ENCODE data around the gene WNT11.

Gene WNT11

DNA sequence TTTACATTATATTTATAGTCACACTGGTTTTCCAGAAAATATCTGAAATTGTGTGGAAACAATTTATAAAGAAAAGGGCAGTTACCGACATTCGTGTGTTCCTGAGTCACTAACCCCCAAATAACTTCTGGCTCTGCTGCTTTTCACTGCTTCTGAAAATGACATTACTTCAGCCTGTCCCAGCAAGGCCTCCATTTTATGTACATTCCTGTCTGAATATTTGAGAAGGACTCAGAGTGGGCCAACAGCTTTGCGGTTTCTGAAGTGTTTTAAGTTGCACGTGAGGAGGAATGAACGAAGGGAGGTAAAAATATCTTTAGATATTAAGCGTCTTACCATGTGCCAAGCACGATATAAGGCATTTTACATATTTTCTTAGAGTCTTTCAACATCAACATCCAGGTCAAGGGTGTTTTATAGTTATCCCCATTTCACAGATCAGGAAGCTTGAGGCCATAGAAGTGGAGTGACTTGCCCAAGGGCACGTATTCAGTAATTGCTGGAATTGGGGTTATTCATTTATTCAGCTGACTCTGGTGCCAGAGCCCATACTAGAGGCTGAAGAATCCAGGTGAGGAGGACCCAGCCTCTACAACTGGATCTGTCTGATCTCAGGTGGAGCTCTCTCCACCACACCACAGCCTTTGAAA lies 30.8 kb upstream of the WNT11 start:
- DNase-seq: no peak

DNA sequence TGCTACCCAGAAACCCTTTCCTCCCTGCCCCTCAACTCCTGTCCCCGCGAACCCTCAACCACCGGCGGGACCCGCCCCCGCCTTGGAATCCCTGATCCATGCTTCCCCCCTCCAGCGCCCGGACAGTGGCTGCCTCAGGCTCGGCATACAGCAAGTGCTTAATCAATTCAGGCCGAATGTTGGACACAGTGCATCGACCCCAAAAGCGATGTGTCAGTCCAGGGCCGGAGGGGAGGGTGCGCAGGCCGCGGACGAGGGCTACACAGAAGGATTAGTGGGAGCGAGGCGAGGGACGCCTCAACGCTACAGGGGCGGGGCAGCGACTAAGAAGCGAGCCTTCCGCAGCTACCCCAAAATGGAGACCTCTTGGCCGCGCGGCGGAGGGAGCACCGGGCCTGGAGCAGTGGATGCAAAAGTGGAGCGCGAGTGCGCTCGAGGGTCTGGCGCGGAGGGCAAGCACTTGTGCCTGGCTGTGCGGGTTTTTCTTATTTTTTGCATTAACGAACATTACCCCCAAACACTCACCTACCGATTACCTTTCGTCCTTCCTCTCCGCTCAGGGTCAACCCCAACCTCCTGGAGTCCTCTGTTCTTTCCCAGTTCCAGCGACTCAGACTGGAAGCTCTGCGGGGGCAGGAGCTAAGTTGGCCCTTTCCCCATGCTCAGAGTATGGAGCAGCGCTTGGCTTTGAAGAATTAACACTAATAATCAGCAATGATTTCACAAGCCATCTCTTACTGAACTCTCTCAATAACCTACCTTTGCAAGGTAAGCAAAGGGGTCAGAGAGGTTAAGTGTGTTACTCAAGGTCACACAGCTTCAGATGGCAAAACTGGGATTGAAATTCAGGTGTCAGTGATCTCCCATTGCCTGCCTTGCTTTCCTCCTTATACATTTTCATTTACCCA lies 30.0 kb upstream of the WNT11 start:
- peak; percentile 39 for DNase-seq

DNA sequence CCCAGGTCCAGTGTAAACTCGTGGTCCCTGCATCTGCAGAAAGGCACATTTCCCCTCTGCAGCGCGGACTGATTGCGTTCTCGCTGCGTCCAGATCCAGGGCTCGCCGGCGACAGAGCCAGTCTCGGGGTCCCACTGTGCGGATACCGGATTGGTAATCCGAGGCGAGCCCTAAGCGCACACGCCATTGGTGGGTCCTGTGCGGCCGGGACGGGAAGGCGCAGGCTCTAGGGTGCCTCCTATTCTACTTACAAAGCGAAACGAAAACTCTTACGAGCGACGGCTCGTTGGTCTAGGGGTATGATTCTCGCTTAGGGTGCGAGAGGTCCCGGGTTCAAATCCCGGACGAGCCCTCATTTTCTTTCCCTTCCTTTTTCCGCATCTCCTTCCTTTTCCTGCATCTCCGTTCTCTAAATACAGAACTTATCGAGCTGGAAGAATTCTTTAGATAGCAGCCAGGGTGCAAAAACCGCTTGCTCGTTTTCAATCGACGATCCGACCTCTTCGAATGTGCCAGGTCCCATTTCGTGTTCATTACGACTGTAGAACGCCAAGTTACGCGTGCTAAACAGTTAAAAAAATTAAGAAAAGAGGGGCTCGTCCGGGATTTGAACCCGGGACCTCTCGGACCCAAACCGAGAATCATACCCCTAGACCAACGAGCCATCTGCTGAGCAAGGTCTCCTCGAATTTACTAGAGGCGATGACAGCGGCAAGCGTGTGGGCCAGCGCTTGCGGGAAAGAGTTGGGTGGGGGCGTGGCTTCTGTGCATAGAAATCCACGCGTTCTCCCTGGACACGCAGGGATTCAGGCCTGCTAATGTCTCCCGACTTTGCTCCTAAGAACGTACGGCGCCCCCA lies 29.2 kb upstream of the WNT11 start:
- DNase-seq: peak; percentile 92

DNA sequence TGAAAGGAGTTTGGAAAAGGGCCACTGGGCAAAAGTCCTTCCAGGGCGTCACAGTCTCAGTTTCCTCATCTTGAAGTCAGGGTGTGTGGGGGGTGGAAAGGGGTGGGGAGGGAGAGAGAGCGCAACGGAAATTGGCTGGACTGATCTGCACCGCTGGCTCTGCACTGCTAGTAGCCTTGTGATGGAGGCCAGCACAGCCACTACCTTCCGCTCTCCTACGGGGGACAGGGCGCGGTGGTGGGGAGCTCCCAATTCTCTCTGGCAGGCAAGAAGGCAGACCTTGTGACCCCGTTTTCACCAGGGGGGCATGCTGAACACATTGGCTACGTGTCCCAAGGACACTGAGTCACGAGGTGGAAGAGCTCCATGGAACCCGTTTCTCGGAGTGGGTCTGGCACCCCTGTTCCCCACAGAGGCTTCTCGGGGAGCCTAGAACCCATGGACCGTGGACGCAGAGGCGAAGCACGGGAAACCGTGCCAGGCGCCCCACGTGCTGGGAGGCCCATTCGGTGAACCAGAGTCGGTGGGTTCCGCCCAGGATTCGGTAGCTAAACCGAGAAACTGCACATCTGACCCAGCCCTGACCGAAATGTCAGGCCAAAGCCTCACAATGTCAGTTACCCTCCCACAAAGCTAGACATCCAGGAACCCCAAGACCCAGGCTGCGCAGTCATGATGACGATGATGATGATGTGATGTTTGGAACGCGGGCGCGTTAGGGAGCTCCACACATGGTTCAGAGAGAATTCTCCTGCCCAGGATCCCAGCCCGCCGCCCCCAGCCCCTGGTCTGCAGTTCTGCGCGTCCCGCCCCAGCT lies 28.3 kb upstream of the WNT11 start:
- DNase-seq: peak; percentile 37

DNA sequence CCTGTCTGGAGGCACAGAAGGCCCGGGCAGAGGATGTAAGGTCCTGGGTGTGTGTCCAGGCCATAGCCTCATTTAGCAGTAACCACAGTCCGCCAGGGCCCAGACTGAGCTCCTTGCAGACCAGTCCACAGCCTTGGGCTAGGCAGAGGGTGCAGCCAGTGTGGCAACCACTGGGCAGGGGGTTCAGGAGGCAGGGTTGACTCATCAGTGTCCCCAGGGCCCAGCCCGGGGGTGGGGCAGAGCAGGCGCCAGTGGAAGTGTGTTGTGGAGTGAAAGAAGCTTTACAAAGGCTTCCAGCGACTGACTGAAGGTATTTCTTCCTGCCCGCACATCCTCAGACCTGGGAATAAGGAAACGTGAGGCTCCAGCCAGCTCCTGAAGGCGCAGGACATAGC lies 27.7 kb upstream of the WNT11 start:
- DNase-seq: peak; percentile 59

DNA sequence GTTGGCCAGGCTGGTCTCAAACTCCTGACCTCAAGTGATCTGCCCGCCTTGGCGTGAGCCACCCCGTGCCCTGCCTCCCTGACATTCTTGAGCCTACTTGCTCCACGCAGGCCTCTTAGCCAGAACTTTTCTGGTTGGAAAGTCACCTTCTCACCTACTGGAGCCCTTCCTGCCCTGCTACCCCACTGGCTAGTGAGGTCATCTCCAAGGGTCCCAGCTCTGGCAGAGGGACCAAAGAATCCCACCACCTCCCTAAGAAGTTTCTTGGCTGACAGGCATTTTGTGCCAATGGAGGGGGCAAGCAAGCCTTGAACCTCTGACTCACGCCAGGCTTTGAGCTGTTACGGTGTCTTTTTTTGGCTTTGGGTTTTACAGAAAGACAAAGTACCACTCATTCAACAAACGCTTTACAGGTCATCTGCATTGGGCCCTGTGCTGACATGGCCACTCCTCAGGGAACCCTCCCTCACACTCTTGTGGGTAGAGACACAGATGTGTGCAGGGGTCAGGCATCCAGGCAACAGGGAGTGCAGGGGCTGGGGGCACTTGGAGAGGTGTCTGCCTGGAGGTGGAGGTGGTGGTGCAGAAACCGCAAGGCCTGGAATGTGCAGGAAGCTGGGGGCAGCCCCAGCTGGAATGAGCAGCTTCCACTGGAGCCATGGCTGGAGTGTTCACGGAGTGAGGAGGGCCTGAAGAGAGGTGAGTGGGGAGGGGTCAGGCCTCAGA lies 27.1 kb upstream of the WNT11 start:
- DNase-seq: no peak

DNA sequence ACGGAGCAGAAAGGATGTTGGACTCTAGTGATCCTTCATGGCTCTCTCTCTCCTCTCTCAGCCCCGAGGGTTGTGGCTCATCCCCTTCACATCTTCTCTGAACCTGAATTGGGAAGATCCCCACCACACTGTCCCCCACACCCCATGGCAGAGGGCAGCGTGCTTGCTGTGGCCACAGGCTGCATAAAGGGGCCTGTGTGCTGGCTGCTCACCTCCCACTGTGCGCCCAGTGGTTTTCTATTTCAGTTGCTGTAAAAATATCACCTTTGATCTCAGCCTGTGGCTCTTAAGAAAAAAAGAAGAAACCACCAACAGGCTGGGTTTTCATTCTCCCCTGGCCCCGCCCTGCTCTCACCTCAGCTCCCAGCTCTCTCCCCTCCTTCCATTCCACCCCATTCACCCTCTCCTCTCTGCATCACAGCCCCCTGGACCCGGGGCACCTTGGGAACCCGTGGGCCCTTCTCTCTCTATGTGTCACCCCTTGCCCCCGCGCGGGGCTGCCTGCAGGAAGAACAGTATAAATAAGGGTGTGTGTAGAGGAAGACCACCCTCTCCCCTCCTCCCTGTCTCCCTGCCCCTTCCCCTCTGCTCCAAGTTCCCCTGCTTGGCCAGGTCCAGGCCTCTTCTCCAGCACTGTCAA lies 25.8 kb upstream of the WNT11 start:
- DNase-seq: peak; percentile 36

DNA sequence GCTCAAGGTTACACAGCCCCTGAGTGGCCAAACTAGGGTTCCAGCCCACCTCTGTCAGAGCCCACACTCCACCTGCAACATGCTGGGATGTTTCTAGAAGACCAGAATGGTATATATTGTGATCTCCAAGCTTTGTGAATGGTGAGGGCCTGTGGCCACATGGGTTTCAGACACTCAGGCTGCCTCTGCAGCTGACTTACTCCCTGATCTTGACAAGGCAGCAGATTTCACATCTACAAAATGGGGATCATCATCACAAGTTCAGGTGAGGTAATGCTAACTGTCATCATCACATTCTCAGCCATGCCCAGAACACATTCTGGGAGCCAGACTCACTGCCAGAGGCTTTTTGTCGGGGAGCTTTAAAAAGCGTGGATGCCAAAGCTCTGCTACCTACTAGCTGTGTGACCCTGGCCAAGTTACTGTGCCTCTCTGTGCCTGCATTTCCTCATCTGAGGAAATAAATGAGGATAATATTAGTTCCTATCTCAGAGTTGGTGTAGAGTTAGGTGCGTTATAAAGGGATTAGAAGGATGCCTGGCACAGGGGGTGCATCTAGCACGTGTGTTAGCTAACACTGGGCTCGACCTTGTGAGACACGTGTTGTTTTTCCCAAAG lies 24.9 kb upstream of the WNT11 start:
- no peak for DNase-seq

DNA sequence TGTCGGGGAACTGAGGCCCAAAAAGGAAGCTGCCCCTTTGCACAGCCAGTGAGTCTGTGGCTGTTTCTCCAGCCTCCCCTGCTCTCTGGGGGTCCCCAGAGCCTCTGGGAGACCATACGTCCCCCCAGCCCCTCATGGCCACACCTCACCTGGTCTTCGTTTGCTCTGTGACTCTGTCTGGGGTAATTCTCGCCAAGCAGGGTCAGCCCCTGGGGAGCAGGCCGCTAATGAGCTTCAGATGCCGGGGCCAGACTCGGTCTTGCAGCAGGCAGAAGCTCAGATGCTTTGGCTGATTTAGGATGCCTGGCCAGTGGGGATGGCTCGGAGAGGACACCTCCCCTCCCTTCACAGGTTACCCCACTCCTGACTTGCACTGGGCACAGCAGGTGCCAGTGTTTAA lies 24.1 kb upstream of the WNT11 start:
- no peak for DNase-seq

DNA sequence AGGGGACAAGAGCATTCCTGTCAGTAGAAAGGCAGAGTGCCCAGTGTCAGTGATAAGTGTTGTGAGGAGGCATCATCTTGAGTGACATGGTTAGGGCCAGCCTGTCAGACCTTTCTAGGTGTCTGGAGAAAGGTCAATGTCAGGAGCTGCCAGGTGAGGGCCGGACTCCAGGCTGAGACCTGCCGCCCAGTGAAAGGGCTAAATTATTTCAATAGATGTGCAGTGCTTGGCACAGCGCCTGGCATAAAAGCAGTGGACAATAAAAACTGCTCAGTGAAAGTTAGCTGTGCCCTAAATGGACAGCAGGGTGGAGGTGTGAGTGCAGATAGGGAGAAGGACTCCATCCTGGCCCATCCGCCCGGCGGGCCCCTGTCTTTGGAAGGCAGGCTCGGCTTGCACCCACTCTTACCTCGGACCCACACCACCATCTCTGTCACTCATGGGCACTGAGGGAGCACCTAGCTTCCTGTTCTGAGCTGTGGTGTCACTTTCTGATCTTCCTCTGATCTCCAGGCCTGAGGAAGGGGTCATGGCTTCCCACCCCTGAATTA lies 23.5 kb upstream of the WNT11 start:
- no peak for DNase-seq

DNA sequence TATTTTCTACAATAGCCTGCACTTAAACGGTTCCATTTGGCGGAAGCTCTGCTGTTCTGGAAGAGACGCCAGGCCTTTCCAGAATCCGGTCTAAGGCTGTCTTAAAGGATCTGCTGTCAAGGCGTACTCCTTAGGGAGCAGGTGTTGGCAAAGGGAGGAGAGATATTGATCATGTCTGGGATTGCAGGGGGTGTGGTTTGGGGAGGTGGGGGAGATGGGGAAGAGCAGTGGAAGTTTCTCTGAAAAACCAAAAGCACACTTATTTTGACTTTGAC lies 22.5 kb upstream of the WNT11 start:
- no peak for DNase-seq

DNA sequence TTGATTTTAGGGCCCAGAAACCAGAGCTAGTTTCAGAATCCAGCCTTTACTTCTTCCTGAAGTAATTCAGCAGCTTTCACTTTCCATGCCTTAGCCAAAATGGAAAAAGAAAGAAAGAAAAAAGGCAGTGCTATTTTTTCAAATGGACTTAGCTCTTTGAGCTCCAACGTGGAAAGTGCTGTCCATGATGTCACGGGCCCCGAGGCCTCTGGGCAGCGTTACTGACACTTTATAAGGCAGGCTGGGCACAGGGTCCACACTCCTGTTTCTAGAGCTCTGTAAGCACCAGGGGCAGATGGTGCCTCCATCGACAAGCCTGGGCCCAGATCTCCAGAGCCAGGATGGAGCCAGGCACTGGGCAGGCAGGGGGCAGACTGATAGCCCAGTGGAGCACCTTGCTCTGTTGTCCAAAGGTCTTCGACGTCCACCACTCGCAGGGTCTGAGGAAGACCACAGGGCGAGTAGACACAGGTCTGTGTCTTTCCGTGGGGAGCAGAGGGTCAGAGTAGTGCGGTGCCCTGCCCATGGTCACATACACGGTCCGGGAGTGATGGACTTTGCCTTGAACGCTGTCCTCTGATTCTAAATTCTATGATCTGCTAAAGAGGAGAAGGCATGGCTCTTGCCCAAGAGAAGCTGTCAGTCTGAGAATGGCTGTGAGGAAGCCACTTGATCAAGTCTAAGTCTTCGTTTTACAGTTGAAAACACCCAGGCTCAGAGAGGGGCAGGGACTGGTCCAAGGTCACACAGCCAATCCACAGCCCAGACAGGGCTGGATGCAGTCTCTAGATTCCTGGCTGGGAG lies 22.0 kb upstream of the WNT11 start:
- no peak for DNase-seq

DNA sequence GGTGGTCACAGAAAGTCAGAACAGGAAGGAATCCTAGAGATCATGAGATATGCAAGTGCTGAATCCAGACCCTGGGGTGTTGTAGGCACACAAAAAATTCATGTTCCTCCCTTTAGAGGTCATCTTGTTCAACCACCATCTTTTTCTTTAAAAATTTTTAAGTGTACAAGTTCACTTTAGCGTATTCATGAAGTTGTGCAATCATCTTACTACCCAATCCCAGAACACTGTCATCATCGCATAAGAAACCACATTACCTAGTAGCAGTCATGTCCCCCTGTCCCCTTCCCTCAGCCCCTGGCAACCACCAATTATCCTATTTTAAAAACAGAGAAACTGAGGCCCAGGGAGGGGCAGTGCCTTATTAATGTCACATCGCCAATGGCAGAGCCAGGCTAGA lies 20.3 kb upstream of the WNT11 start:
- DNase-seq: no peak

DNA sequence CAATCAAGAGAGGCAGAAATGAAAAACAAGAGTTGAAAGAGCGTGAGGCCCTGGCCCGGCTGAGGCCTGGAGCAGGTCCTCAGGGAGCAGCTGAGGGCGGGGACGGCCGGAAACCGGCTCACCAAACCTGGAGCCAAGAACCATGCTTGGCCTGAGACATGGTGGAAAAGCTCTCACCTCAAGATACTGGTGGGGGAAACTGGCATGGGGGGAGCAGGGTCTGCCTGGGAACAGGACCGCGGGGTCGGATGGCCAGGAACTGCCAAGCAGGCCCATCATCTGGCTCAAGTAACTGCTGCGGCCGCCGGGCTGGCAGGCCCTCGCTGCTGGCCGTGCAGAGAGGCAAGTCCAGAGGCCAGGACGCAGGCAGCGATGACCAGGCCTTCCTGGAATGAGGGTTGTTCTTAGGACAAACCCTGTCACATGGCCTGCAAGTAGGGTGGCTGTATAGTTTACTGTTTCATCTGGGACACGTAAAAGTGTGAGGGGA lies 18.9 kb upstream of the WNT11 start:
- DNase-seq: no peak

DNA sequence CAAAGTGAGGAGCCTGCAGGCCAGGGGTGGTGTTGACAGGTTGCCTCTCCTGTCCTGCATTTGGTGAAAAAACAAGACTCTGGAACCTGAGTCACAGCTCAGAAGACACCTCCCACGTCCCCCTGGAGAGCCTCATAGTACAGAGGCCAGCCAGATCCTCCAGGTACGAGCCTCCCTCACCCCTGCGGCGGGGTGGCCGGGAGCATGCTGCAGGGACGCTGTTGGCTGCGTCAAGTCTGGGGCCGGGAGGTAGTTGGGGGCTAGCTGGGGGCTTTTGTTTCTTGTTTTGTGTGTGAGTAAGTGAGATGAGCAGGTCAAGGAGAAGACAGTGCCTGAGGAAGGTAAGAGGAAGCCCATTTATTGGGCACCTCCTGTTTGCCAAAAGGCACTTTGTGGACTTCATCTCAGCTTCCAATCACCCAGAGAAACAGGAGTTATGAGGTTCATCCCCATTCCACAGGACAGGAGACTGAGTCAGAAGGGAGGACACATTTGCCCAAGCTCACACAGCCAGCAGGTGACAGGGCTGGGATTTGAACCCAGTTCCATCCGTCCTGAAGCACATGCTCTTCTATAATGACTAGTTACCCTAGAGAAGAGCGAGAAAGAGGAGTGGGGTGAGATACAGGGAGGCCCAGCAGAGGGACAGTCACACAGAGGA lies 18.3 kb upstream of the WNT11 start:
- DNase-seq: no peak

DNA sequence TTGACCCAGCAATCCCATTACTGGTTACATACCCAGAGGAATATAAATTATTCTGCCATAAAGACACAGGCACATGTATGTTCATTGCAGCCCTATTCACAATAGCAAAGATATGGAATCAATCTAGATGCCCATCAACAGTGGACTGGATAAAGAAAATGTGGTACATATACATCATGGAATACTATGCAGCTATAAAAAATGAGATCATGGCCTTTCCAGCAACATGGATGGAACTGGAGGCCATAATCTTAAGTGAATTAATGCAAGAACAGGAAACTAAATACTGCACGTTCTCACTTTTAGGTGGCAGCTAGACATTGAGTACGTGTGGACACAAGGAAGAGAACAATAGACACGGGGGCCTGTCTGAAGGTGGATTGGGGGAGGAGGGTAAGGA lies 15.1 kb upstream of the WNT11 start:
- no peak for DNase-seq

DNA sequence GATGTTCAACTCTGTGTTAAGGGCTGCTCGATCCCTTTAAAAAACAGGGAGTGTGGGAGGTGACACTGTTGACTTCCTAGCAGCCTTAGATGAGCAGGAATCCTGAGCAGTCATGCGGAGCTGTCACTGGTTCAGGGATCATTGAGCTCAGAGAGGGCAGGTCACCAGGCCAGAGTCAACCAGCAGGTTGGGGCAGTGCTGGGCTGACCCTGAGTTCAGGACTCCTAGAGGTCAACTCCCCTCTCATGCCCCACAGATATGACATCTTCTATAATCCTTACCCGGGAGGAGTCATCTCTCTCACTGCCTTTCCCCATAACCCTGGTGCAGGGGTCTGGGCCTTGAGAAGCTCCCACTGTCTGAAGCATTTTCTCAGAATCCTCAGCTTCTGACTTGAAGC lies 12.9 kb upstream of the WNT11 start:
- no peak for DNase-seq

DNA sequence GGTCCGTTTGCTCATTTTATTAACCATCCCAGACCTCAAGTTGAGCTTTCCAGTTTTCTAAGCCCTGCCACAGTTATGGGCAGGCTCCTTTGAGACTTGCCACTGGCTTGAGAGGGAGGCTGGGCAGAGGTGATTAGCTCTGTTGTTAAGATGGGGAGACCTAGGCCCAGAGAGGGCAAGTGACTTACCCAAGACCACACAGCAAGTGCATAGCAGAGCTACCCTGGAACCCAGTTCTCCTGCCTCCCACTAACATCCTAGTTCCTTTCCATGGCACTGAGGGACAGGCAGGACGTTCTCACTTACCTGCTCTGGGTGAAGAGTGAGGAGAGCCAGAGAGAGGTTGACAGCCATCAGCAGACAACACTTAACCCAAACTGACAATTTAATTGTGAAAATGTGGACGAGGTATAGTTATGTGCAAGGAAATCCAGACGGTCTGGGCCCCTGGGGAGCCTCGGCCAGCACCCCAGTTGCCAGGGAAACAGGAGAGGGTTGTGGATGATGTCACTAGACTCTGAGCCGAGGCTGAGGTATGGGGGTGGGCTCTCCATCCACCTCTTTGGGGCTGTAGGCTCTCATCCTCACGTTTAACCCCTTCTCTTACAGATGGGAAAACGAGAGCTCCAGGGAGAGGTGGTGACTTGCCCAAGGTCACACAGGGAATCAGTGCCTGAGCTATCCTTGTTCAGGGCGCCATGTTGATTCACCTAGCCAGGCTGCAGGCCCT lies 12.3 kb upstream of the WNT11 start:
- DNase-seq: no peak
